Activated CD8-positive, alpha-beta T cell treated with anti-CD3 and anti-CD28 coated beads for 36 hours (primary cell): ENCODE data around the gene MICAL3. TPM values are rescaled to one million over a fixed set of nuclear protein-coding genes. Genes with fewer than 3 reads are reported as not detected.

ENCODE experiments used
- ATAC-seq: fragments of 200-7000 bp; cut with Tn5 transposase; one replicate; pipeline ENCODE4 v1.10.0; 2021; ENCODE audit warnings: mild to moderate bottlenecking, moderate library complexity
- CTCF ChIA-PET: fragments of 350-600 bp; sonication (Branson Sonifier 250); formaldehyde crosslinking; loops from one replicate; lab custom pipeline; 2021; ENCODE audit warnings: antibody characterized with exemption; lab: Charles Lee
- POLR2A ChIA-PET: fragments of 350-600 bp; sonication (Branson Sonifier 250); formaldehyde crosslinking; loops from one replicate; lab custom pipeline; 2021; ENCODE audit warnings: antibody characterized with exemption; lab: Charles Lee
- DNase-seq: peaks from one replicate; pipeline ENCODE4 v3.0.0-alpha.2; 2020
- H3K27ac Mint-ChIP-seq: one replicate; pipeline ENCODE4 v1.8.0; 2021; ENCODE audit warnings: mild to moderate bottlenecking, mixed read lengths
- H3K27me3 Mint-ChIP-seq: one replicate; pipeline ENCODE4 v1.8.0; 2021; ENCODE audit warnings: mixed read lengths
- H3K36me3 Mint-ChIP-seq: one replicate; pipeline ENCODE4 v1.8.0; 2021; ENCODE audit warnings: low read depth, mixed read lengths
- H3K4me1 Mint-ChIP-seq: one replicate; pipeline ENCODE4 v1.8.0; 2021; ENCODE audit warnings: low read depth, mixed read lengths
- H3K4me3 Mint-ChIP-seq: one replicate; pipeline ENCODE4 v1.8.0; 2021; ENCODE audit warnings: mild to moderate bottlenecking, moderate library complexity, mixed read lengths
- H3K9me3 Mint-ChIP-seq: one replicate; pipeline ENCODE4 v1.8.0; 2021; ENCODE audit warnings: mixed read lengths
- intact Hi-C: fragments of 100-400 bp; cut with micrococcal nuclease; formaldehyde crosslinking; loops from one replicate; pipeline ENCODE4 v1.10.0; 2022
- total RNA-seq, 2 experiments: library from RNA; stranded (reverse); gene quantifications; one replicate each; pipeline ENCODE4 v1.2.3, GENCODE V29; 2021
- TF ChIP-seq, protein P1 (sequence below): fragments of 200-600 bp; IDR thresholded peaks from one replicate; pipeline ENCODE4 v1.8.0; 2022; ENCODE audit warnings: antibody characterized with exemption, mild to moderate bottlenecking

Gene MICAL3
- total RNA-seq, 2 experiments from 2014 or later: 31.6 to 32.4 TPM

DNA sequence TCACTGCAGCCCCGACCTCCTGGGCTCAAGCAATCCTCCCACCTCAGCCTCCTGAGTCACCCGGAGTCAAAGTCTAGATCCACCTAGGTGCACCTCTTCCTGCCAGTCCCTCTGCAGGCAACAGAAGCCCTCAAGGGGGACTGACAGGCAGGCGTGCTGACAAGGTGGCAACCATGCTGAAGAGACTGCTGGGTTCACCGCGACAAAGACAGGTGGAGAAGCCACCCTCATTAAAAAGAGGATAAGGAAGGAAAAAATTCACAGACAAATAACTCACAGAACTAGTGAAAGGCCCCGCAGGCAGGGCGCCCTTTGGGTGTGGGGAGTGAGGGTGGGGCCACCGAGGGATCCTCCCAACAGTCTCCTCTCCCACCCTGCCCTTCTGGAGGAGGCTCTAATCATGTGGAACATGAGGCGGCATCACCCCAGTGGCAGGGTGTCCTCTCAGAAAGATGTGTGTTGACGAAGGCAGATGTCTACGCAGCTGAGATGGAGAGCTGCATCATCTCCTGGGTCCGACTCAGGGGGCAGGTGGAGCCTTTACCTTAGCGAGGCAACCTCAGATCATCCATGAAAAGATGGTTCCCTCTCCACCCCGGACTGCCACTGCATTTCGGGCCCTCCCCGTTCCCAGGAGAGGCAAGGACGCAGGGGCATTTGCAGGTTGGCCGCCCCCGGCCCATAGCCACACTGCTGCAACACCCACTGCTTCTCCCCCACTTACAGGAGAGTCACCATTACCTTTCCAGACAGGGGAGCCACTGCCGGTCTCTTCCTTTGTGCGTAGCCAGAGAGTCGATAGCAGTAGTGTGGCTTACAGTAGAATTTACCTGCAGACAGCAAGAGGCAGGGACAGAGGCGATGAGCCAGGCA, 158.9 kb downstream of the MICAL3 start:
- ChIA-PET POLR2A (no interaction called here), CTCF (no interaction called here)
- Mint-ChIP-seq H3K36me3 (peaks cover 4% of the 10 kb centered on the region), H3K27me3 (no peaks in the 10 kb centered on the region), H3K27ac (no peak overlapping the region), H3K9me3 (no peaks in the 10 kb centered on the region), H3K4me1 (peaks cover 3% of the 10 kb centered on the region), H3K4me3 (no peak overlapping the region)
- intact Hi-C loops: no loop called here
- ATAC-seq (no peak), DNase-seq (no peak)
- TF ChIP-seq, protein P1, sequence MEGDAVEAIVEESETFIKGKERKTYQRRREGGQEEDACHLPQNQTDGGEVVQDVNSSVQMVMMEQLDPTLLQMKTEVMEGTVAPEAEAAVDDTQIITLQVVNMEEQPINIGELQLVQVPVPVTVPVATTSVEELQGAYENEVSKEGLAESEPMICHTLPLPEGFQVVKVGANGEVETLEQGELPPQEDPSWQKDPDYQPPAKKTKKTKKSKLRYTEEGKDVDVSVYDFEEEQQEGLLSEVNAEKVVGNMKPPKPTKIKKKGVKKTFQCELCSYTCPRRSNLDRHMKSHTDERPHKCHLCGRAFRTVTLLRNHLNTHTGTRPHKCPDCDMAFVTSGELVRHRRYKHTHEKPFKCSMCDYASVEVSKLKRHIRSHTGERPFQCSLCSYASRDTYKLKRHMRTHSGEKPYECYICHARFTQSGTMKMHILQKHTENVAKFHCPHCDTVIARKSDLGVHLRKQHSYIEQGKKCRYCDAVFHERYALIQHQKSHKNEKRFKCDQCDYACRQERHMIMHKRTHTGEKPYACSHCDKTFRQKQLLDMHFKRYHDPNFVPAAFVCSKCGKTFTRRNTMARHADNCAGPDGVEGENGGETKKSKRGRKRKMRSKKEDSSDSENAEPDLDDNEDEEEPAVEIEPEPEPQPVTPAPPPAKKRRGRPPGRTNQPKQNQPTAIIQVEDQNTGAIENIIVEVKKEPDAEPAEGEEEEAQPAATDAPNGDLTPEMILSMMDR: no peak

GRCh38 chr22:17864398-17865182, 159.8 kb downstream of the MICAL3 start:
- Mint-ChIP-seq H3K27me3 (no peaks in the 10 kb centered on the region), H3K36me3 (peaks cover 4% of the 10 kb centered on the region), H3K4me3 (no peak overlapping the region), H3K9me3 (no peaks in the 10 kb centered on the region), H3K27ac (no peak overlapping the region), H3K4me1 (peaks cover 3% of the 10 kb centered on the region)
- ATAC-seq (no peak), DNase-seq (no peak)
- intact Hi-C loops: no loop called here
- TF ChIP-seq, protein P1: no peak
- CTCF ChIA-PET: interaction anchor here (0.7 to 1.5 kb wide), 3 partner anchors 12 to 212 kb away, joined by 3 read pairs; no protein-coding TSS in a partner anchor
- POLR2A ChIA-PET: no interaction called here

GRCh38 chr22:17862646-17863181, 161.6 kb downstream of the MICAL3 start:
- peaks cover 4% of the 10 kb centered on the region for H3K36me3 Mint-ChIP-seq
- no peak for DNase-seq
- ChIA-PET POLR2A (no interaction called here), CTCF (interaction anchor here (0.9 to 1.7 kb wide), 3 partner anchors 33 to 214 kb away, joined by 3 to 6 read pairs (median 3); no protein-coding TSS in a partner anchor)
- H3K27ac Mint-ChIP-seq: no peak overlapping the region
- no peaks in the 10 kb centered on the region for H3K9me3 Mint-ChIP-seq
- TF ChIP-seq, protein P1: no peak
- H3K27me3 Mint-ChIP-seq: no peaks in the 10 kb centered on the region
- intact Hi-C loops: no loop called here
- no peak overlapping the region for H3K4me3 Mint-ChIP-seq
- ATAC-seq: no peak
- peaks cover 3% of the 10 kb centered on the region for H3K4me1 Mint-ChIP-seq

DNA sequence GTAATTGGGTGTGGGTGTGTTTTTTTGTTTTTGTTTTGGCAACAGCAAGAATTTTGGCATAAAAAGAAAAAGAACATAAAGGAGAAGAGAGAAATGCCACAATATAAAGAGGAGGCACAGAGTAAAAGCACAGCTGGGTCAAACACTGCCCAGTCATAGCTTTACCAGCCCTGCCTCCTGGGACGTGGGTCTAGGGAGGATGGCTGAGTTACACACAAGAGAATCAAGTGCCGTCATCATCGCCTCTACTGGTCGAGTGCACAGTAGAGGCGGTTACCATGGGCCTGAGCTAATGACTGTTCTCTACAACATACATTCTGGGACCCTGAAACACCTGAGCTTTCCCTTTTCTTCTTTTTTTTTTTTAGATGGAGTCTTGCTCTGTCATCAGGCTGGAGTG, 162.5 kb downstream of the MICAL3 start:
- H3K36me3 Mint-ChIP-seq: peaks cover 4% of the 10 kb centered on the region
- H3K4me1 Mint-ChIP-seq: peaks cover 3% of the 10 kb centered on the region
- DNase-seq (no peak), ATAC-seq (no peak)
- TF ChIP-seq, protein P1: no peak
- H3K9me3 Mint-ChIP-seq: no peaks in the 10 kb centered on the region
- H3K27me3 Mint-ChIP-seq: no peaks in the 10 kb centered on the region
- no peak overlapping the region for H3K4me3 Mint-ChIP-seq
- no peak overlapping the region for H3K27ac Mint-ChIP-seq
- intact Hi-C loops: no loop called here
- ChIA-PET CTCF (interaction anchor here (0.9 to 1.6 kb wide), 3 partner anchors 32 to 214 kb away, joined by 3 to 6 read pairs (median 3); no protein-coding TSS in a partner anchor), POLR2A (no interaction called here)
